Measurements from ENCODE around the gene HAUS6. TPM values are rescaled to one million over a fixed set of nuclear protein-coding genes. Genes with fewer than 3 reads are reported as not detected.

HAUS6 gene
- total and polyA plus RNA-seq, 2 of the 8 experiments (the other 6 are each of a cell fraction or from before 2014, with no cell fraction given): 11.7 to 52.4 TPM

DNA sequence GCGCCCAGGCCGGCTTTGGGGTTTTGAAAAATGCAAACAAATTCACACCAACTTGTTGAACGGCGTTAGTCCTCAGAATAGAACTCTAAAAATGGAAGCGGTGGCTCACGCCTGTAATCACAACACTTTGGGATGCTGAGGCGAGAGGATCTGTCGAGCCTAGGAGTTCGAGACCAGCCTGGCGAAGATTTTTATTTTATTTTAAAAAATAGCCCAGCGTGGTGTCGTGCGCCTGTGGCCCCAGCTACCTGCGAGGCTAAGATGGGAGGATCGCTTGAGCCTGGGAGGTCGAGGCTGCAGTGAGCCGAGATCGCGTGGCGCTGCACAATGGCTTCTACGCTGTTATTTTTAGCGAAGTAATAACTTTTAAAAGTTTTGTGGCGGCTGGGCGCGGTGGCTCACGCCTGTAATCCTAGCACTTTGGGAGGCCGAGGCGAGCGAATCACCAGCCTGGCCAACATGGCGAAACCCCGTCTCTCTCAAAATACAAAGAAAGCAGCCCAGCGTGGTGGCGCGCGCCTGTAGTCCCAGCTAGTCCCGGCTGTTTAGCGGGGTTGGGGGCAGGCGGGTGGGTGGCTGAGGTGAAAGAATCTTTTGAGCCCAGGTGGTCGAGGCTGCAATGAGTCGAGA, 25.3 kb upstream of the HAUS6 start (continued):
- TF ChIP-seq, protein P1, sequence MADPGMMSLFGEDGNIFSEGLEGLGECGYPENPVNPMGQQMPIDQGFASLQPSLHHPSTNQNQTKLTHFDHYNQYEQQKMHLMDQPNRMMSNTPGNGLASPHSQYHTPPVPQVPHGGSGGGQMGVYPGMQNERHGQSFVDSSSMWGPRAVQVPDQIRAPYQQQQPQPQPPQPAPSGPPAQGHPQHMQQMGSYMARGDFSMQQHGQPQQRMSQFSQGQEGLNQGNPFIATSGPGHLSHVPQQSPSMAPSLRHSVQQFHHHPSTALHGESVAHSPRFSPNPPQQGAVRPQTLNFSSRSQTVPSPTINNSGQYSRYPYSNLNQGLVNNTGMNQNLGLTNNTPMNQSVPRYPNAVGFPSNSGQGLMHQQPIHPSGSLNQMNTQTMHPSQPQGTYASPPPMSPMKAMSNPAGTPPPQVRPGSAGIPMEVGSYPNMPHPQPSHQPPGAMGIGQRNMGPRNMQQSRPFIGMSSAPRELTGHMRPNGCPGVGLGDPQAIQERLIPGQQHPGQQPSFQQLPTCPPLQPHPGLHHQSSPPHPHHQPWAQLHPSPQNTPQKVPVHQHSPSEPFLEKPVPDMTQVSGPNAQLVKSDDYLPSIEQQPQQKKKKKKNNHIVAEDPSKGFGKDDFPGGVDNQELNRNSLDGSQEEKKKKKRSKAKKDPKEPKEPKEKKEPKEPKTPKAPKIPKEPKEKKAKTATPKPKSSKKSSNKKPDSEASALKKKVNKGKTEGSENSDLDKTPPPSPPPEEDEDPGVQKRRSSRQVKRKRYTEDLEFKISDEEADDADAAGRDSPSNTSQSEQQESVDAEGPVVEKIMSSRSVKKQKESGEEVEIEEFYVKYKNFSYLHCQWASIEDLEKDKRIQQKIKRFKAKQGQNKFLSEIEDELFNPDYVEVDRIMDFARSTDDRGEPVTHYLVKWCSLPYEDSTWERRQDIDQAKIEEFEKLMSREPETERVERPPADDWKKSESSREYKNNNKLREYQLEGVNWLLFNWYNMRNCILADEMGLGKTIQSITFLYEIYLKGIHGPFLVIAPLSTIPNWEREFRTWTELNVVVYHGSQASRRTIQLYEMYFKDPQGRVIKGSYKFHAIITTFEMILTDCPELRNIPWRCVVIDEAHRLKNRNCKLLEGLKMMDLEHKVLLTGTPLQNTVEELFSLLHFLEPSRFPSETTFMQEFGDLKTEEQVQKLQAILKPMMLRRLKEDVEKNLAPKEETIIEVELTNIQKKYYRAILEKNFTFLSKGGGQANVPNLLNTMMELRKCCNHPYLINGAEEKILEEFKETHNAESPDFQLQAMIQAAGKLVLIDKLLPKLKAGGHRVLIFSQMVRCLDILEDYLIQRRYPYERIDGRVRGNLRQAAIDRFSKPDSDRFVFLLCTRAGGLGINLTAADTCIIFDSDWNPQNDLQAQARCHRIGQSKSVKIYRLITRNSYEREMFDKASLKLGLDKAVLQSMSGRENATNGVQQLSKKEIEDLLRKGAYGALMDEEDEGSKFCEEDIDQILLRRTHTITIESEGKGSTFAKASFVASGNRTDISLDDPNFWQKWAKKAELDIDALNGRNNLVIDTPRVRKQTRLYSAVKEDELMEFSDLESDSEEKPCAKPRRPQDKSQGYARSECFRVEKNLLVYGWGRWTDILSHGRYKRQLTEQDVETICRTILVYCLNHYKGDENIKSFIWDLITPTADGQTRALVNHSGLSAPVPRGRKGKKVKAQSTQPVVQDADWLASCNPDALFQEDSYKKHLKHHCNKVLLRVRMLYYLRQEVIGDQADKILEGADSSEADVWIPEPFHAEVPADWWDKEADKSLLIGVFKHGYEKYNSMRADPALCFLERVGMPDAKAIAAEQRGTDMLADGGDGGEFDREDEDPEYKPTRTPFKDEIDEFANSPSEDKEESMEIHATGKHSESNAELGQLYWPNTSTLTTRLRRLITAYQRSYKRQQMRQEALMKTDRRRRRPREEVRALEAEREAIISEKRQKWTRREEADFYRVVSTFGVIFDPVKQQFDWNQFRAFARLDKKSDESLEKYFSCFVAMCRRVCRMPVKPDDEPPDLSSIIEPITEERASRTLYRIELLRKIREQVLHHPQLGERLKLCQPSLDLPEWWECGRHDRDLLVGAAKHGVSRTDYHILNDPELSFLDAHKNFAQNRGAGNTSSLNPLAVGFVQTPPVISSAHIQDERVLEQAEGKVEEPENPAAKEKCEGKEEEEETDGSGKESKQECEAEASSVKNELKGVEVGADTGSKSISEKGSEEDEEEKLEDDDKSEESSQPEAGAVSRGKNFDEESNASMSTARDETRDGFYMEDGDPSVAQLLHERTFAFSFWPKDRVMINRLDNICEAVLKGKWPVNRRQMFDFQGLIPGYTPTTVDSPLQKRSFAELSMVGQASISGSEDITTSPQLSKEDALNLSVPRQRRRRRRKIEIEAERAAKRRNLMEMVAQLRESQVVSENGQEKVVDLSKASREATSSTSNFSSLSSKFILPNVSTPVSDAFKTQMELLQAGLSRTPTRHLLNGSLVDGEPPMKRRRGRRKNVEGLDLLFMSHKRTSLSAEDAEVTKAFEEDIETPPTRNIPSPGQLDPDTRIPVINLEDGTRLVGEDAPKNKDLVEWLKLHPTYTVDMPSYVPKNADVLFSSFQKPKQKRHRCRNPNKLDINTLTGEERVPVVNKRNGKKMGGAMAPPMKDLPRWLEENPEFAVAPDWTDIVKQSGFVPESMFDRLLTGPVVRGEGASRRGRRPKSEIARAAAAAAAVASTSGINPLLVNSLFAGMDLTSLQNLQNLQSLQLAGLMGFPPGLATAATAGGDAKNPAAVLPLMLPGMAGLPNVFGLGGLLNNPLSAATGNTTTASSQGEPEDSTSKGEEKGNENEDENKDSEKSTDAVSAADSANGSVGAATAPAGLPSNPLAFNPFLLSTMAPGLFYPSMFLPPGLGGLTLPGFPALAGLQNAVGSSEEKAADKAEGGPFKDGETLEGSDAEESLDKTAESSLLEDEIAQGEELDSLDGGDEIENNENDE (IDR thresholded peaks at IDR 0.05; ENCODE audit: insufficient replicate concordance, low read length): no peak
- TF ChIP-seq ASH2L (IDR thresholded peaks at IDR 0.05; ENCODE audit: low read length): peak; percentile 1
- no peak for TF ChIP-seq MAFK (IDR thresholded peaks at IDR 0.05; ENCODE audit: low read depth, low read length)
- no peak; the same call in 1 of the 2 replicates for TF ChIP-seq CHD1 (IDR thresholded peaks at IDR 0.05; ENCODE audit: low read depth, low read length)
- no peak for TF ChIP-seq GABPA (IDR thresholded peaks at IDR 0.05; ENCODE audit: borderline replicate concordance, insufficient read depth, low read length)
- TF ChIP-seq SP2 (IDR thresholded peaks at IDR 0.05; ENCODE audit: low read length): no peak
- peak; percentile 60 for TF ChIP-seq TAF1 (IDR thresholded peaks at IDR 0.05; ENCODE audit: low read depth, low read length)
- peak; percentile 15; the same call in 1 of the 2 replicates for TF ChIP-seq PHF8 (conservative IDR thresholded peaks at IDR 0.05; ENCODE audit: low read depth, low read length)
- TF ChIP-seq ZNF274 (IDR thresholded peaks at IDR 0.05; ENCODE audit: borderline replicate concordance, extremely low read depth, low read length): no peak
- TF ChIP-seq BCL11A (IDR thresholded peaks at IDR 0.05; ENCODE audit: low read depth in 2 of 2, low read length in 2 of 2): no peak
- TF ChIP-seq TBP (IDR thresholded peaks at IDR 0.05; ENCODE audit: low read depth, low read length): no peak
- TF ChIP-seq SRF (IDR thresholded peaks at IDR 0.05; ENCODE audit: low read depth, low read length): no peak
